Parathyroid adenoma (tissue), 2 donors: Measurements from ENCODE around the gene NCCRP1.

Source experiments
- H2AFZ ChIP-seq: fragments of 300-600 bp; sonication (generic); one replicate; pipeline ENCODE4 v1.7.0; 2017; ENCODE audit warnings: antibody characterized with exemption, mild to moderate bottlenecking
- H3K27ac ChIP-seq: fragments of 300-600 bp; sonication (generic); one replicate; pipeline ENCODE4 v1.7.0; 2017
- H3K27me3 ChIP-seq: fragments of 300-600 bp; sonication (generic); one replicate; pipeline ENCODE4 v1.7.0; 2017; ENCODE audit warnings: low read length; ENCODE audit not compliant: control insufficient read depth, insufficient read depth
- H3K36me3 ChIP-seq: fragments of 300-600 bp; sonication (generic); one replicate; pipeline ENCODE4 v1.7.0; 2017; ENCODE audit warnings: low read length; ENCODE audit not compliant: control insufficient read depth, insufficient read depth
- H3K4me1 ChIP-seq: fragments of 300-600 bp; sonication (generic); one replicate; pipeline ENCODE4 v1.7.0; 2017; ENCODE audit warnings: control low read depth
- H3K4me2 ChIP-seq: fragments of 300-600 bp; sonication (generic); one replicate; pipeline ENCODE4 v1.7.0; 2017; ENCODE audit warnings: low read length
- H3K4me3 ChIP-seq: fragments of 300-600 bp; sonication (generic); one replicate; pipeline ENCODE4 v1.7.0; 2017; ENCODE audit warnings: low read depth, low read length
- H3K79me2 ChIP-seq: fragments of 300-600 bp; sonication (generic); one replicate; pipeline ENCODE4 v1.7.0; 2017; ENCODE audit warnings: control low read depth
- H3K9ac ChIP-seq: fragments of 300-600 bp; sonication (generic); one replicate; pipeline ENCODE4 v1.7.0; 2017; ENCODE audit warnings: mild to moderate bottlenecking
- H3K9me3 ChIP-seq: fragments of 300-600 bp; sonication (generic); one replicate; pipeline ENCODE4 v1.7.0; 2017; ENCODE audit warnings: low read length; ENCODE audit not compliant: control insufficient read depth
- TF ChIP-seq, protein P1 (sequence below): fragments of 300-600 bp; sonication (generic); IDR thresholded peaks from one replicate; pipeline ENCODE4 v1.7.0; 2017; ENCODE audit warnings: antibody characterized with exemption, mild to moderate bottlenecking
- donor health status: primary hyperparathyroidism.

The NCCRP1 gene

GRCh38 chr19:39182174-39182505 lies 14.6 kb upstream of the NCCRP1 start:
- no peaks in the 10 kb centered on the region for H3K79me2 ChIP-seq
- H3K27ac ChIP-seq: no peak overlapping the region
- no peak overlapping the region for H3K4me2 ChIP-seq
- H3K27me3 ChIP-seq: no peaks in the 10 kb centered on the region
- H3K4me3 ChIP-seq: no peak overlapping the region
- H3K9me3 ChIP-seq: no peaks in the 10 kb centered on the region
- H3K36me3 ChIP-seq: no peaks in the 10 kb centered on the region
- TF ChIP-seq, protein P1, sequence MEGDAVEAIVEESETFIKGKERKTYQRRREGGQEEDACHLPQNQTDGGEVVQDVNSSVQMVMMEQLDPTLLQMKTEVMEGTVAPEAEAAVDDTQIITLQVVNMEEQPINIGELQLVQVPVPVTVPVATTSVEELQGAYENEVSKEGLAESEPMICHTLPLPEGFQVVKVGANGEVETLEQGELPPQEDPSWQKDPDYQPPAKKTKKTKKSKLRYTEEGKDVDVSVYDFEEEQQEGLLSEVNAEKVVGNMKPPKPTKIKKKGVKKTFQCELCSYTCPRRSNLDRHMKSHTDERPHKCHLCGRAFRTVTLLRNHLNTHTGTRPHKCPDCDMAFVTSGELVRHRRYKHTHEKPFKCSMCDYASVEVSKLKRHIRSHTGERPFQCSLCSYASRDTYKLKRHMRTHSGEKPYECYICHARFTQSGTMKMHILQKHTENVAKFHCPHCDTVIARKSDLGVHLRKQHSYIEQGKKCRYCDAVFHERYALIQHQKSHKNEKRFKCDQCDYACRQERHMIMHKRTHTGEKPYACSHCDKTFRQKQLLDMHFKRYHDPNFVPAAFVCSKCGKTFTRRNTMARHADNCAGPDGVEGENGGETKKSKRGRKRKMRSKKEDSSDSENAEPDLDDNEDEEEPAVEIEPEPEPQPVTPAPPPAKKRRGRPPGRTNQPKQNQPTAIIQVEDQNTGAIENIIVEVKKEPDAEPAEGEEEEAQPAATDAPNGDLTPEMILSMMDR: no peak
- H3K9ac ChIP-seq: no peak overlapping the region
- no peak overlapping the region for H2AFZ ChIP-seq
- H3K4me1 ChIP-seq: no peaks in the 10 kb centered on the region

GRCh38 chr19:39183104-39183503 lies 13.7 kb upstream of the NCCRP1 start:
- no peaks in the 10 kb centered on the region for H3K79me2 ChIP-seq
- H3K4me3 ChIP-seq: no peak overlapping the region
- H2AFZ ChIP-seq: no peak overlapping the region
- no peaks in the 10 kb centered on the region for H3K4me1 ChIP-seq
- H3K9ac ChIP-seq: no peak overlapping the region
- H3K4me2 ChIP-seq: no peak overlapping the region
- H3K36me3 ChIP-seq: no peaks in the 10 kb centered on the region
- H3K9me3 ChIP-seq: no peaks in the 10 kb centered on the region
- TF ChIP-seq, protein P1: no peak
- H3K27me3 ChIP-seq: no peaks in the 10 kb centered on the region
- no peak overlapping the region for H3K27ac ChIP-seq

DNA sequence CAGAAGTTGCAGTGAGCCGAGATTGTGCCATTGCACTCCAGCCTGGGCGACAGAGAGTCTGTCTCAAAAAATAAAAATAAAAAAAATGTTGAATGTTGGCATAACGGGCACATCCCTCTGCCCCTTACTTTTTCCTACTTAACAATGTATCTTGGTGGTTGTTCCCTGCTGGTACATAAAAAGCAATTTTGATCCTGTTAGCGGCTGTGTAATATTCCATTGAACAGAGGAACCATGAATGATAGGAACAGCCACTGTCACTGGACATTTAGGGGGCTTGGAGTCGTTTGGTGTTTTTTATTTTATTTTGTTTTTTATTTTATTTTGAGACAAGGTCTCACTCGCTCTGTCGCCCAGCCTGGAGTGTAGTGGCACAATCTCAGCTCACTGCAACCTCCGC lies 10.4 kb upstream of the NCCRP1 start:
- H3K4me3 ChIP-seq: no peak overlapping the region
- H3K4me2 ChIP-seq: no peak overlapping the region
- no peaks in the 10 kb centered on the region for H3K4me1 ChIP-seq
- TF ChIP-seq, protein P1: no peak
- no peaks in the 10 kb centered on the region for H3K79me2 ChIP-seq
- H3K27ac ChIP-seq: no peak overlapping the region
- no peaks in the 10 kb centered on the region for H3K36me3 ChIP-seq
- no peaks in the 10 kb centered on the region for H3K27me3 ChIP-seq
- H2AFZ ChIP-seq: no peak overlapping the region
- H3K9me3 ChIP-seq: no peaks in the 10 kb centered on the region
- H3K9ac ChIP-seq: no peak overlapping the region

DNA sequence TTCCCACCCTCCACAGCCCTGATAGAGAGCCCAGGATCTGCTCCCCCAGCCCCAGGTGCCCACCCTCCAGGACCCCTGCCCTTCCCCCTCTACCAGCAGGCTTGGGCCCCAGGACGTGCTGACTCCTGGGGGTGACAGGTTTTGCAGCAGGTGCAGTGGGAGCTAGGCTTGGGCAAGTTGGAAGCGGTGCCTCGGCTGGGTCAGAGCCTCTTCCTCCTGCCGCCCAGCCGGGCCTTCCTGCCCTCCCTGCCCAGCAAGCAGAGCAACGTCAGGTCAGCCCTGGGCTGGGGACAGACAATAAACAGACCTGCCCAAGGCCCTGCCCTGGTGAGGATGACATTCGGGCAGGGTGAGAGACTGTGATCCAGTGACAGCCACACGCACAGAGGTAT lies 9.2 kb upstream of the NCCRP1 start:
- no peaks in the 10 kb centered on the region for H3K9me3 ChIP-seq
- no peak overlapping the region for H3K4me2 ChIP-seq
- H3K27ac ChIP-seq: no peak overlapping the region
- no peak overlapping the region for H2AFZ ChIP-seq
- TF ChIP-seq, protein P1: no peak
- no peak overlapping the region for H3K9ac ChIP-seq
- H3K36me3 ChIP-seq: no peaks in the 10 kb centered on the region
- no peaks in the 10 kb centered on the region for H3K79me2 ChIP-seq
- no peaks in the 10 kb centered on the region for H3K27me3 ChIP-seq
- H3K4me3 ChIP-seq: no peak overlapping the region
- H3K4me1 ChIP-seq: no peaks in the 10 kb centered on the region

- H3K4me3 ChIP-seq: no peak overlapping the region
- H3K79me2 ChIP-seq: no peaks in the 10 kb centered on the region
- TF ChIP-seq, protein P1: no peak
- no peak overlapping the region for H3K9ac ChIP-seq
- H2AFZ ChIP-seq: no peak overlapping the region
- H3K4me2 ChIP-seq: no peak overlapping the region
- H3K27me3 ChIP-seq: no peaks in the 10 kb centered on the region
- H3K27ac ChIP-seq: no peak overlapping the region
- H3K4me1 ChIP-seq: no peaks in the 10 kb centered on the region
- H3K9me3 ChIP-seq: no peaks in the 10 kb centered on the region
- no peaks in the 10 kb centered on the region for H3K36me3 ChIP-seq
These were observed 7.8 kb upstream of the NCCRP1 start for GRCh38 chr19:39188960-39189359.
